ENCODE data around the gene SYCP2. TPM values are rescaled to one million over a fixed set of nuclear protein-coding genes. Genes with fewer than 3 reads are reported as not detected.

Gene SYCP2
- total RNA-seq, 6 donors from 2014 or later: 1.1 to 13.3 (median 2.0) TPM

DNA sequence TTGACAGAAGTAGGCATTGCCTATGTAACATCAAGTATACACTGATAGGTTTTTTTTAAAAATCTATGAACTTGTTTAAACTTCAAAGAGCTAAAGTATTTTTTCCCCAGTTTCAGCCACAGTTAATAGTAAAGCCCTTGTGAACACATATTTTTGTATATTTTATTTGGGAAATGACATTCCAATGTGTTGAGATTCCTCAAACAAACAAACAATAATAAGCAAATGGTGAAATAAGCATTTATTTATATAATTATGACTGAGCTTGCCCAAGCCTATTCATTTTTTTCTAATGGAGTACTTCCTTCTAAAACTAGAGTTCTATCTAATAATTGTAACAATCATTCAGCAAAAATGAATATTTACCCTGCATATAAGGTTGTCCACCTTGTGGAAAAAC is 12.5 kb downstream of the SYCP2 start:
- no peaks in the 10 kb centered on the region for H3K36me3 ChIP-seq
- no peaks in the 10 kb centered on the region for H3K4me1 ChIP-seq
- H3K27ac ChIP-seq: no peak overlapping the region
- no peak overlapping the region for H3K4me3 ChIP-seq
- H3K27me3 ChIP-seq: no peaks in the 10 kb centered on the region
- no peaks in the 10 kb centered on the region for H3K9me3 ChIP-seq
- TF ChIP-seq EP300 (IDR thresholded peaks at IDR 0.05) (no peak), CTCF (IDR thresholded peaks at IDR 0.05) (no peak), POLR2A (IDR thresholded peaks at IDR 0.05) (no peak), POLR2AphosphoS5 (IDR thresholded peaks at IDR 0.05) (no peak)
- ATAC-seq (ENCODE audit: low FRiP score in 2 of 2): no peak
- DNase-seq: no peak

GRCh38 chr20:59912609-59913008 is 20.8 kb downstream of the SYCP2 start:
- WGBS, 2 donors: 74 to 75% methylated on average over 4 of the region's 4 CpGs
- ATAC-seq (ENCODE audit: low FRiP score in 2 of 2) (no peak), DNase-seq (no peak)
- TF ChIP-seq POLR2A (IDR thresholded peaks at IDR 0.05) (no peak), POLR2AphosphoS5 (IDR thresholded peaks at IDR 0.05) (no peak), EP300 (IDR thresholded peaks at IDR 0.05) (no peak), CTCF (IDR thresholded peaks at IDR 0.05) (no peak)
- Histone ChIP-seq H3K27ac (no peak overlapping the region), H3K27me3 (no peaks in the 10 kb centered on the region), H3K4me3 (no peak overlapping the region), H3K36me3 (no peaks in the 10 kb centered on the region), H3K4me1 (no peaks in the 10 kb centered on the region), H3K9me3 (no peaks in the 10 kb centered on the region)

- WGBS, 2 donors: 85 to 89% methylated on average over 2 of the region's 2 CpGs
- no peak for DNase-seq
- Histone ChIP-seq H3K9me3 (no peaks in the 10 kb centered on the region), H3K27ac (no peak overlapping the region), H3K4me1 (no peaks in the 10 kb centered on the region), H3K4me3 (no peak overlapping the region), H3K36me3 (no peaks in the 10 kb centered on the region), H3K27me3 (no peaks in the 10 kb centered on the region)
- no peak for ATAC-seq (ENCODE audit: low FRiP score in 2 of 2)
- TF ChIP-seq POLR2A (IDR thresholded peaks at IDR 0.05): no peak
- TF ChIP-seq POLR2AphosphoS5 (IDR thresholded peaks at IDR 0.05): no peak
- no peak for TF ChIP-seq EP300 (IDR thresholded peaks at IDR 0.05)
- TF ChIP-seq CTCF (IDR thresholded peaks at IDR 0.05): no peak
Observed at GRCh38 chr20:59911041-59911440, 22.4 kb downstream of the SYCP2 start.

- 91 to 92% methylated on average over 5 of the region's 5 CpGs for WGBS, 2 donors
- ATAC-seq (ENCODE audit: low FRiP score in 2 of 2): no peak
- Histone ChIP-seq H3K36me3 (no peaks in the 10 kb centered on the region), H3K4me1 (no peaks in the 10 kb centered on the region), H3K27ac (no peak overlapping the region), H3K27me3 (no peaks in the 10 kb centered on the region), H3K4me3 (no peak overlapping the region), H3K9me3 (no peaks in the 10 kb centered on the region)
- no peak for DNase-seq
- TF ChIP-seq CTCF (IDR thresholded peaks at IDR 0.05) (no peak), POLR2AphosphoS5 (IDR thresholded peaks at IDR 0.05) (no peak), POLR2A (IDR thresholded peaks at IDR 0.05) (no peak)
Observed at GRCh38 chr20:59908855-59909254, 24.6 kb downstream of the SYCP2 start.

DNA sequence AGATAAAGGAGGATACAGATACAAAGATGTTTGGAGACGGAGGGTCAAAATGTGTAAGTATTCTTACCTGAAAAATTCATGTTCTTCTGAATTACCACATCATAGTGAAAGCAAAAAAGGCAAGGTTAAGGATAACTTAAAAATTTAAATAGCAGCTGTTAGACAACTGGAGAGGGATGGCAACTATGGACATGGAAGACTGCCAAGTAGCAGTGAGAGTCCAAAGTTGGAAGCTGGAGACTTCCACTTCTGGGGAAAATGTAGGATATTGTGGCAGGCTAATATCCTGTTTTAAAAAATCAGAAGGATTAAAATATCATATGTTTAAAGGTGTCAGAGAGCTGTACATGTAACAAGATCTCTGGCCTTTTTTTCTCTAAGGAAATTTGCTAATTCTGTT is 29.8 kb downstream of the SYCP2 start:
- no peak overlapping the region for H3K4me3 ChIP-seq
- no peaks in the 10 kb centered on the region for H3K4me1 ChIP-seq
- no peaks in the 10 kb centered on the region for H3K9me3 ChIP-seq
- WGBS, 2 donors: 94 to 98% methylated on average over 1 of the region's 1 CpG
- DNase-seq (no peak), ATAC-seq (ENCODE audit: low FRiP score in 2 of 2) (no peak)
- H3K27ac ChIP-seq: no peak overlapping the region
- no peaks in the 10 kb centered on the region for H3K27me3 ChIP-seq
- TF ChIP-seq POLR2AphosphoS5 (IDR thresholded peaks at IDR 0.05) (no peak), CTCF (IDR thresholded peaks at IDR 0.05) (no peak), POLR2A (IDR thresholded peaks at IDR 0.05) (no peak), EP300 (IDR thresholded peaks at IDR 0.05) (no peak)
- no peaks in the 10 kb centered on the region for H3K36me3 ChIP-seq
